ENCODE data around the gene HUNK.

Gene HUNK

GRCh38 chr21:31948676-31949075, 75.9 kb downstream of the HUNK start:
- no peak for DNase-seq (ENCODE audit: low read depth, low spot score)

- DNase-seq (ENCODE audit: low read depth, low spot score): no peak
Observed at GRCh38 chr21:31952828-31953227, 80.0 kb downstream of the HUNK start.

GRCh38 chr21:31957631-31958030, 84.8 kb downstream of the HUNK start:
- DNase-seq (ENCODE audit: low read depth, low spot score): no peak

DNA sequence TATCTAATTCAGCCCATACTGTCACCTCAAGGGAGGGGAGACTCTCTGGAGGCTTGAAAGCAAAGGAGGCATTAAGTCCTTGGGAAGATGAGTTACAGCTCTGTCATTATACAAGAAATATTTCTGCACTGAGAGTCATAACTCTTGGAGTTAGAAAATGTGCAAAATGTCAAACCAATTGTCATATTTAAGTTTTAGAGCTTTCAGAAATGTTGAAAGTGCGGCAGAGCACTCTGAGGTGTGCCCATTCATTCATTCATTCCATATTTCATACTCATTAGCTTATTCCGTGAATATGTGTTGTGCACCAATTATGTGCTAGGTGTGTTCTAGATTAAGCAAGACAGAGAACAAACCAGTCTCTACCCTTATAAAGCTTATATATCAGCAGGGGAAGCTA, 87.1 kb downstream of the HUNK start:
- DNase-seq (ENCODE audit: low read depth, low spot score): no peak

DNA sequence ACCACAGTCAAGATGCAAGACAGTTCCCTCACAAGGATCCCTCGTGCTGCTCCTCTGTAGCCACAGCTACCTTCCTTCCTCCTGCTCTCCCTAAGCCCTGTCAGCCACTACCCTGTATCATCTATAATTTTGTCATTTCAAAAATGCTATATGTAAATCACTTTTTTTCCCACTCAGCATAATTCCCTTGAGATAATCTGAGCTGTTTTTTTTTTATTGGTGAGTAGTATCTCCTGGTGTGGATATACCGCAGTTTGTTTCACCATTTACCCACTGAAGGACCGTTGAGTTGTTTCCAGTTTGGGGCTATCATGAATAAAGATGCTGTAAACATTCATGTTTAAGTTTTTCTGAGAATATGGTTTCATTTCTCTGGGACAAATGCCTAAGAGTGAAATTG, 88.2 kb downstream of the HUNK start:
- DNase-seq (ENCODE audit: low read depth, low spot score): no peak

DNA sequence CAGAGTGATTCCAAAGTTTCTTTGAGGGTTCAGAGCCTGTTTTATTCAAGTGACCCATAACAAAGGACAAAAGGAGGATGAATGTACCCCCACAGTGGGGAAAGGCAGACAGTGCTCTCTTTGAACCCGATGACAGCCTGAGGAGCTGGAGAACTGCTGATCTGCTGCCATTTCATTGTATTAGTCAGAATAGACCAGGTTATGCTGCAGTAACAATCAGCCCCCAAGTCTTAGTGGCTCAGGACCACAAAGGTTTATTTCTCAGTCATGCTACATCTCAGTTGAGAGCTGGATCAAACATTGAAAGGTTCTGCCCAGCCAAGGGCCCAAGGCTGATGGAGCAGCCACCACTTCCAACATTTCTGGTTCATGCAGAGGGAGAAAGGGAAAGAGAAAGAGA, 88.9 kb downstream of the HUNK start:
- DNase-seq (ENCODE audit: low read depth, low spot score): no peak

DNA sequence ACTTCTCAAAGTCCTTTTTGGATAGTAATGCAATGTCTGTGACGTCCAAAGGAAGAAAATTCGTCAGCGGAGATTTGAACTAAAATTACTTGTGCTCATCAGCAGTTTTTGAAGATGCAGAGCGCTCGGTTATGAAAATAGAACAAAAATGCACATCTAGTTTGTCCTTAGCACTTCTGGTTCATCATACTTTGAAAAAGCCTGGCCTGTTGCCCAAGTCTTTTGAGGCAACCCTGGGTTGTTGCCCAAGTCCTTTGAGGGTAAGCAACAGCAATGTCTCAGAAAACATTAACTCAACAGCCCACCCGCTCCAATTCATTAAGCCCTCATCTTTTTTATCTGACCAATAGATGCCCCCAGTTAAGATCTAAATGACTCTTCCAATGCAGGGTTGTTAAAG, 91.9 kb downstream of the HUNK start:
- no peak for DNase-seq (ENCODE audit: low read depth, low spot score)

GRCh38 chr21:31967334-31967733, 94.5 kb downstream of the HUNK start:
- no peak for DNase-seq (ENCODE audit: low read depth, low spot score)

DNA sequence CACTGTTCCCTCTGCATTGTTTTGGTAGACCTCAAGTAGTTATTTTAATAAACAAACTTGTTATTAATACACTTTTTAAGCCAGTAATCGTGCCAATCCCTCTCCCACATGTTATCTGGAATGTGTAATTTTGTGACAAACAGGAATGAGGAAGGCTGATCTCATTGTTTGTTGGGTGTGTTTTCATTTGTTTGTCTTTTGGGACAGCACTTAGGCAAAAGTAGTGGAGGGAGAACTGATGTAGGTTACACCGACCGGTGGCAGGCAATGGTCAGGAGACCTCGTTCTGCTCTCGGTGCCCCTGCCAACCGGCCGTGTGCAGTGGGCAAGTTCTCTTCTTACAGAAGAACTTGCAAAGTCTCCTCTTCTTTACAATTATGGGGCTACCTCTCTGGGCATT, 99.8 kb downstream of the HUNK start:
- DNase-seq (ENCODE audit: low read depth, low spot score): no peak

GRCh38 chr21:31973402-31973944, 100.7 kb downstream of the HUNK start:
- no peak for DNase-seq (ENCODE audit: low read depth, low spot score)

DNA sequence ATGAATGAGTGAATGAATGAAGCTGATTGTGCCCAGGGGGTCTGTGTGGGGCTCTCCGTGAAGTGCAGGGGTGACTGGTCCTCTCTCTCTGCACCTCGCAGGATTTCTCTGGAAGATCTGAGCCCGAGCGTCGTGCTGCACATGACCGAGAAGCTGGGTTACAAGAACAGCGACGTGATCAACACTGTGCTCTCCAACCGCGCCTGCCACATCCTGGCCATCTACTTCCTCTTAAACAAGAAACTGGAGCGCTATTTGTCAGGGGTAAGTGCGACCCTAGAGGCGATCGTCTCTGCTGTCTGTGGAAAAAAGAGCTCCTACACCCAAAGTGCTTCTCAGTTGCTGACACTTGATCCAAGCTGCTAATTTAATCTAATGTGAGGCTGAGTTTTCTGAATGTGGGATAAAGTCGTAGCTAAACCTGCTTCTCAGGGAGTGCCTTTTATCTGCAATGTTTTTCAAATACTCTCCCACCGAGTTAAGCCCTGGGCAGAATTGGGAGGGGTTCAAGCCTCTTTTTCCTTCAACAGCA, 101.7 kb downstream of the HUNK start:
- DNase-seq (ENCODE audit: low read depth, low spot score): no peak

DNA sequence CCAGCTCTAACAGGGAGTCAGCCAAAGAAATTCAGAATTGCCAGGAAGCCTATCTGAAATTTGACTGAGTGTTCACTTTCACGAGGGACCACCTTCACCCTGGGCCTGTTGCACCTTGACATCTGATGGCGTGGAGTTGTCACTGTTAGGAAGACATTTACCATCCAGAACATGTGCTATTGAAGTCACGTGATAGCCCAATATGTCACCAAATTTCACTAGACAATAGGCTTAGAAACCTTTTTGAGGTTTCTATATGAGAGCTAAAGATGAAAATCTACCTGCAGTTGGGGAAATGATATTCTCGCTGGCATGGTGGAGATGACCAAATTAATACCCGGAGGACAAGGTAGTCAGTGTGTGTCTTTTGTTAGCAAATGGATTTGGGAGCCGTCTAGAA, 102.7 kb downstream of the HUNK start:
- DNase-seq (ENCODE audit: low read depth, low spot score): no peak

DNA sequence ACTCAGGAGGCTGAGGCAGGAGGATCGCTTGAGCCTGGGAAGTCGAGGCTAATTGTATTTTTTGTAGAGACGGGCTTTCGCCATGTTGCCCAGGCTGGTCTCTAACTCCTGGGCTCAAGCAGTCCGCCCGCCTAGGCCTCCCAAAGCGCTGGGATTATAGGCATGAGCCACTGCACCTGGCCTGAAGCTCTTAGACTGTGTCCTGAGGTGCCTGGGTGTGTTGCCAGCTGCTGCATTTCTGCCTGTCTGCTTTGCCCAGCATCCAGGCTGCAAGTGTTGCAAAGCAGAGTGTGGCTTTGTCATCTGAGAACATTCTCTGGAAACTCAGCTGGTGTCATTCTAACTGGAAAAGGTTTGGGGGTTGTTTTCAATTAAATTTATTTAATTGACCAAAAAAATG, 105.0 kb downstream of the HUNK start:
- no peak for DNase-seq (ENCODE audit: low read depth, low spot score)

- no peak for DNase-seq (ENCODE audit: low read depth, low spot score)
Observed at GRCh38 chr21:31983120-31983519, 110.3 kb downstream of the HUNK start.

DNA sequence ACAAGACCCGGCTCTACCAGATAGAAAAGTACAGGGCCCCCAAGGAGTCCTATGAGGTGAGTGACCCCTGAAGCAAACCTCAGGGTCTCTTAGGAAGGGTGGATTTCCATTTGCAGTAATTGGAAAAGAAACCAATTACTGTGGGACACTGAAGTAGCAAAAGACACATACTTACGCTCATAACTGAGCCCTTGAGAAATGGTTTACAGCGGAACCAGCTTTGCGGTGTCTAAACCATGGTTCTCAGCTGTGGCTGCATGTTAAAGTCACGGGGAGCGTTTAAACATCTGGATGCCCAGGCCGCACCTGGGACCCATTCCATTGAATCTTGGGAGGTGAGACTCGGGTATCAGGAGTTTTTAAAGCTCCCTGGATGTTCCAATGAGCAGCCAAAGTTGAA, 110.7 kb downstream of the HUNK start:
- no peak for DNase-seq (ENCODE audit: low read depth, low spot score)

GRCh38 chr21:31985398-31985797, 112.6 kb downstream of the HUNK start:
- DNase-seq (ENCODE audit: low read depth, low spot score): no peak

- DNase-seq (ENCODE audit: low read depth, low spot score): no peak
Observed at GRCh38 chr21:31986035-31986856, 113.4 kb downstream of the HUNK start.

DNA sequence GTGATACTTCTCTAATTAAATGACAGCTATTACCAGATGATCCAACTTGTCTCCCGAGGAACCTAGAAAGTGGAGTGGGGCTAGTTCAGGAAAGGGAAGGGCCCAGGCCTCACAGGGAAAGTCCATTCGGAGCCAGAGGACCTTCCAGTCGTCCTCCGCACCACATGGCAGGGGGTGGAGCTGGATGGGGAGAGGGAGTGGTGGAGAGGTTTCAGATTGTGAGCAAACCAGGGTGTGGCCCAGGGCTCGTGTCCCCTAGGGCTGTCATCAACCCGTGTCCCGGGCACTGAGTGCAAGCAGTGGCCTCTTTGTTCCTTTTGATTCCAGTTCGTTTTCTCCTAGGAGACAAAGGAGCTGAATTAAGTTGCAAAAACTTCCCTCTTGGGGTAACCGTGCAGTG, 114.9 kb downstream of the HUNK start:
- no peak for DNase-seq (ENCODE audit: low read depth, low spot score)

DNA sequence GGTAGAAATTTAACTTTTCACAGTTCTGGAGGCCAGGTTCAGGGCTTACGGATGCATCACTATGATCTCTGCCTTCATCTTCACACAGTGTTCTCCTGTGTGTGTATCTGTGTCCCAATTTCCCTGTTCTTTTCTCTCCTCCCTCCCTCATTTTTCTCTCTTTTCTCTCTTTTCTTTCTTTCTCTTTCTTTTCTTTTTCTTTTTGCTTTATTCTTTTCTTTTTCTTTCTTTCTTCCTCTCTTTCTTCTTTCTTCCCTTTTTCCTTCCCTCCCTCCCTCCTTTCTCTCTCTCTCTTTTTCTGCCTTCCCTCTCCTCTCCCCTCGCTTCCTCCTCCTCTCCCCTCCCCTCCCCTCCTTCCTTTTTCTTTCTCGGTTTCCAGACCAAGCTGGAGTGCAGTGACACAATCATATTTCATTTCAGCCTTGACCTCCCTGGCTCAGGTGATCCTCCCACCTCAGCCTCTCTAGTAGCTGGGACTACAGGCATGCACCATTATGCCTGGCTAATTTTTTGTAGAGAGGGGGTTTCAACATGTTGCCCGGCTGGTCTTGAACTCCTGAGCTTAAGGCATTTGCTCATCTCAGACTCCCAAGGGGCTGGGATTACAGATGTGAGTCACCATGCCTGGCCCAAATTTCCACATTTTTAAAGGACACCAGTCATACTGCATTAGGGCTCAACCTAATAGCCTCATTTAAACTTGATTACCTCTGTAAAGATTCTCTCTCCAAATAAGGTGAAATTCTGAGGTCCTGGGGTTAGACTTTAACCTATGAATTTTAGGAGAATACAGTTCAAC, 115.9 kb downstream of the HUNK start:
- no peak for DNase-seq (ENCODE audit: low read depth, low spot score)

- no peak for DNase-seq (ENCODE audit: low read depth, low spot score)
Observed at GRCh38 chr21:31991356-31992331, 118.8 kb downstream of the HUNK start.

GRCh38 chr21:31992391-31992790, 119.6 kb downstream of the HUNK start:
- no peak for DNase-seq (ENCODE audit: low read depth, low spot score)
